ACC112 (cell line): ENCODE results near the gene SLC24A3.

Source experiments
- H2AFZ ChIP-seq: fragments of 200-600 bp; sonication (generic); one replicate; pipeline ENCODE4 v1.6.0; 2017; ENCODE audit warnings: antibody characterized with exemption, low read length; ENCODE audit not compliant: unreplicated experiment
- H3K27ac ChIP-seq: fragments of 200-600 bp; sonication (generic); 2 replicates; pipeline ENCODE4 v1.5.1; 2014; ENCODE audit warnings: low read depth, mild to moderate bottlenecking, antibody characterized with exemption, low read length, moderate library complexity
- H3K27me3 ChIP-seq: fragments of 200-600 bp; sonication (generic); 2 replicates; pipeline ENCODE4 v1.6.1; 2014; ENCODE audit warnings: mild to moderate bottlenecking, antibody characterized with exemption, low read length, moderate library complexity, mixed read lengths; ENCODE audit not compliant: insufficient read depth
- H3K36me3 ChIP-seq: fragments of 200-600 bp; sonication (generic); 2 replicates; pipeline ENCODE4 v1.6.1; 2016; ENCODE audit warnings: mild to moderate bottlenecking, antibody characterized with exemption, low read length, moderate library complexity, mixed read lengths; ENCODE audit not compliant: insufficient read depth
- H3K4me1 ChIP-seq: fragments of 200-600 bp; sonication (generic); one replicate; pipeline ENCODE4 v1.6.1; 2016; ENCODE audit warnings: low read length, mixed read lengths; ENCODE audit not compliant: insufficient read depth, unreplicated experiment, control insufficient read depth
- H3K4me3 ChIP-seq: fragments of 200-600 bp; sonication (generic); 2 replicates; pipeline ENCODE4 v1.5.1; 2014; ENCODE audit warnings: mild to moderate bottlenecking, low read depth, low read length
- H3K79me2 ChIP-seq: fragments of 200-600 bp; sonication (generic); one replicate; pipeline ENCODE4 v1.6.0; 2016; ENCODE audit warnings: low read length; ENCODE audit not compliant: control insufficient read depth, unreplicated experiment, insufficient read depth

SLC24A3 gene

GRCh38 chr20:19370076-19371075 lies 157.9 kb downstream of the SLC24A3 start:
- Histone ChIP-seq H3K36me3 (no peaks in the 10 kb centered on the region), H3K4me3 (no peak overlapping the region), H3K27me3 (no peaks in the 10 kb centered on the region), H3K79me2 (no peaks in the 10 kb centered on the region), H3K27ac (no peak overlapping the region), H2AFZ (no peak overlapping the region), H3K4me1 (no peaks in the 10 kb centered on the region)

- H2AFZ ChIP-seq: no peak overlapping the region
- no peak overlapping the region for H3K4me3 ChIP-seq
- no peaks in the 10 kb centered on the region for H3K4me1 ChIP-seq
- no peaks in the 10 kb centered on the region for H3K79me2 ChIP-seq
- H3K27ac ChIP-seq: no peak overlapping the region
- no peaks in the 10 kb centered on the region for H3K27me3 ChIP-seq
- H3K36me3 ChIP-seq: no peaks in the 10 kb centered on the region
Measured at GRCh38 chr20:19371112-19371511, 158.7 kb downstream of the SLC24A3 start.

GRCh38 chr20:19374216-19374615 lies 161.8 kb downstream of the SLC24A3 start:
- Histone ChIP-seq H3K4me1 (no peaks in the 10 kb centered on the region), H2AFZ (no peak overlapping the region), H3K4me3 (no peak overlapping the region), H3K36me3 (no peaks in the 10 kb centered on the region), H3K27ac (no peak overlapping the region), H3K27me3 (no peaks in the 10 kb centered on the region), H3K79me2 (no peaks in the 10 kb centered on the region)

GRCh38 chr20:19375395-19375794 lies 163.0 kb downstream of the SLC24A3 start:
- no peaks in the 10 kb centered on the region for H3K79me2 ChIP-seq
- H3K4me3 ChIP-seq: no peak overlapping the region
- no peak overlapping the region for H2AFZ ChIP-seq
- no peaks in the 10 kb centered on the region for H3K4me1 ChIP-seq
- H3K36me3 ChIP-seq: no peaks in the 10 kb centered on the region
- H3K27me3 ChIP-seq: no peaks in the 10 kb centered on the region
- H3K27ac ChIP-seq: no peak overlapping the region

GRCh38 chr20:19375801-19376200 lies 163.4 kb downstream of the SLC24A3 start:
- Histone ChIP-seq H3K4me1 (no peaks in the 10 kb centered on the region), H3K36me3 (no peaks in the 10 kb centered on the region), H3K27me3 (no peaks in the 10 kb centered on the region), H3K4me3 (no peak overlapping the region), H3K27ac (no peak overlapping the region), H2AFZ (no peak overlapping the region), H3K79me2 (no peaks in the 10 kb centered on the region)

GRCh38 chr20:19376451-19377229 lies 164.2 kb downstream of the SLC24A3 start:
- no peak overlapping the region for H3K27ac ChIP-seq
- H3K36me3 ChIP-seq: no peaks in the 10 kb centered on the region
- H3K4me1 ChIP-seq: no peaks in the 10 kb centered on the region
- no peak overlapping the region for H3K4me3 ChIP-seq
- H3K27me3 ChIP-seq: no peaks in the 10 kb centered on the region
- no peak overlapping the region for H2AFZ ChIP-seq
- no peaks in the 10 kb centered on the region for H3K79me2 ChIP-seq

GRCh38 chr20:19378058-19378457 lies 165.6 kb downstream of the SLC24A3 start:
- H3K27ac ChIP-seq: no peak overlapping the region

GRCh38 chr20:19380211-19380610 lies 167.8 kb downstream of the SLC24A3 start:
- H2AFZ ChIP-seq: no peak overlapping the region
- H3K79me2 ChIP-seq: no peaks in the 10 kb centered on the region
- H3K27me3 ChIP-seq: no peaks in the 10 kb centered on the region
- H3K4me3 ChIP-seq: no peak overlapping the region
- H3K27ac ChIP-seq: no peak overlapping the region
- no peaks in the 10 kb centered on the region for H3K4me1 ChIP-seq
- no peaks in the 10 kb centered on the region for H3K36me3 ChIP-seq

More at GRCh38 chr20:19378058-19378457, 165.6 kb downstream of the SLC24A3 start:
- Histone ChIP-seq H3K79me2 (no peaks in the 10 kb centered on the region), H3K27me3 (no peaks in the 10 kb centered on the region), H3K36me3 (no peaks in the 10 kb centered on the region), H3K4me1 (no peaks in the 10 kb centered on the region), H3K4me3 (no peak overlapping the region), H2AFZ (no peak overlapping the region)

GRCh38 chr20:19381947-19382346 lies 169.5 kb downstream of the SLC24A3 start:
- no peaks in the 10 kb centered on the region for H3K79me2 ChIP-seq
- no peaks in the 10 kb centered on the region for H3K36me3 ChIP-seq
- no peaks in the 10 kb centered on the region for H3K4me1 ChIP-seq
- H3K27me3 ChIP-seq: no peaks in the 10 kb centered on the region
- H3K27ac ChIP-seq: no peak overlapping the region
- H3K4me3 ChIP-seq: no peak overlapping the region
- H2AFZ ChIP-seq: no peak overlapping the region

GRCh38 chr20:19382386-19383340 lies 170.2 kb downstream of the SLC24A3 start:
- Histone ChIP-seq H3K79me2 (no peaks in the 10 kb centered on the region), H3K27ac (no peak overlapping the region), H3K4me3 (no peak overlapping the region), H2AFZ (no peak overlapping the region), H3K36me3 (no peaks in the 10 kb centered on the region), H3K4me1 (no peaks in the 10 kb centered on the region), H3K27me3 (no peaks in the 10 kb centered on the region)
